K562 (cell line): Measurements from ENCODE around the gene CHCHD1. TPM values are rescaled to one million over a fixed set of nuclear protein-coding genes. Genes with fewer than 3 reads are reported as not detected.

Experiments
- ATAC-seq: fragments of 200-7000 bp; cut with Tn5 transposase; 3 replicates; pipeline ENCODE4 v1.9.1; 2020; ENCODE audit warnings: moderate library complexity
- BruUV-seq: library from RNA; stranded (reverse); fragments of 400-500 nt; replicated peaks from 2 replicates; lab custom pipeline; 2021; lab: Mats Ljungman, UMichigan
- CTCF ChIA-PET: fragments of 300-600 bp; formaldehyde crosslinking; extraction: SDS; loops from one replicate; lab custom pipeline; 2021; ENCODE audit warnings: low intra/inter-chr PET ratio; lab: Yijun Ruan, JAX
- POLR2A ChIA-PET: fragments of 300-600, 350-650 bp; sonication (Branson Sonifier 250); formaldehyde crosslinking; extraction: SDS; loops from one replicate; lab custom pipeline; 2021; ENCODE audit warnings: antibody characterized with exemption, inconsistent platforms; lab: Yijun Ruan, JAX
- DNase-seq, 4 experiments: peaks; one replicate each; pipeline versions ENCODE4 v3.0.0 to v3.0.0-alpha.2; 2011 to 2018; ENCODE audit warnings: low spot score in 3 of 4, mixed read lengths in 3 of 4; ENCODE audit errors: extremely low read depth in 1 of 4
- FAIRE-seq: peaks from 2 replicates; lab custom pipeline; 2011; peaks lifted over from hg19 to GRCh38; lab: Jason Lieb, UNC
- H2AFZ ChIP-seq: 2 replicates; pipeline ENCODE4 v1.6.0; 2011; ENCODE audit warnings: low read depth, low read length, control low read depth, inconsistent platforms
- H3K27ac ChIP-seq: fragments of 200-600 bp; 3 replicates; pipeline ENCODE4 v1.8.0; 2011; ENCODE audit warnings: low read depth, mild to moderate bottlenecking, control low read depth, inconsistent platforms, low read length, moderate library complexity, mixed read lengths; ENCODE audit errors: extremely low read depth
- H3K27me3 ChIP-seq, 2 experiments: fragments of 300-600 bp in 1 of 2; 2 replicates in 1 of 2; 3 replicates in 1 of 2; pipeline versions ENCODE4 v1.6.0 to v1.8.0; 2011; ENCODE audit warnings: inconsistent platforms in 2 of 2, low read length in 2 of 2, mild to moderate bottlenecking in 1 of 2, mixed read lengths in 1 of 2, moderate library complexity in 1 of 2; ENCODE audit not compliant: control insufficient read depth in 2 of 2, insufficient read depth in 2 of 2
- H3K36me3 ChIP-seq: fragments of 300-600 bp; 3 replicates; pipeline ENCODE4 v1.8.0; 2011; ENCODE audit warnings: mild to moderate bottlenecking, low read length, inconsistent platforms; ENCODE audit not compliant: control insufficient read depth, insufficient read depth
- H3K4me1 ChIP-seq, 2 experiments: fragments of 200-600 bp in 1 of 2; replicated peaks in 1 of 2; 2 replicates in 1 of 2; 3 replicates in 1 of 2; pipeline versions ENCODE4 v1.5.1 to v1.8.0; 2011; ENCODE audit warnings: inconsistent platforms in 2 of 2, low read length in 2 of 2, mild to moderate bottlenecking in 1 of 2, mixed read lengths in 1 of 2, moderate library complexity in 1 of 2; ENCODE audit not compliant: control insufficient read depth in 2 of 2, insufficient read depth in 2 of 2
- H3K4me2 ChIP-seq: 2 replicates; pipeline ENCODE4 v1.6.1; 2011; ENCODE audit warnings: low read length, control low read depth, inconsistent platforms, mixed read lengths; ENCODE audit not compliant: insufficient read depth
- H3K4me3 ChIP-seq: fragments of 200-600 bp; sonication (generic), shearing (Covaris generic); 2 replicates; pipeline ENCODE4 v1.5.1; 2016; ENCODE audit warnings: control low read depth, inconsistent platforms
- H3K79me2 ChIP-seq: fragments of 200-600 bp; 3 replicates; pipeline ENCODE4 v1.8.0; 2011; ENCODE audit warnings: low read length, inconsistent platforms; ENCODE audit not compliant: control insufficient read depth, insufficient read depth
- H3K9ac ChIP-seq, 2 experiments: 2 replicates each; pipeline versions ENCODE4 v1.6.0 to v1.6.1; 2011; ENCODE audit warnings: low read depth in 2 of 2, low read length in 2 of 2, control low read depth in 1 of 2, inconsistent platforms in 1 of 2, mild to moderate bottlenecking in 1 of 2, mixed read lengths in 1 of 2; ENCODE audit not compliant: insufficient read depth in 1 of 2
- H3K9me1 ChIP-seq: one replicate; pipeline ENCODE4 v1.6.0; 2011; ENCODE audit warnings: inconsistent platforms, mild to moderate bottlenecking, low read length, moderate library complexity; ENCODE audit not compliant: control insufficient read depth, insufficient read depth
- H3K9me3 ChIP-seq: replicated peaks from 2 replicates; pipeline ENCODE4 v1.5.1; 2011; ENCODE audit warnings: low read depth, low read length, inconsistent platforms; ENCODE audit not compliant: control insufficient read depth, insufficient read depth
- H4K20me1 ChIP-seq: replicated peaks from 2 replicates; pipeline ENCODE4 v1.6.1; 2011; ENCODE audit warnings: low read length, inconsistent platforms, mixed read lengths; ENCODE audit not compliant: control insufficient read depth, insufficient read depth
- CHCHD3 ChIP-seq: fragments of 250-450 bp; sonication (Bioruptor Pico); IDR thresholded peaks from 2 replicates; pipeline ENCODE4 v2.1.2; 2022; ENCODE audit warnings: mild to moderate bottlenecking
- POLR2G ChIP-seq: fragments of 200-400 bp; formaldehyde crosslinking; IDR thresholded peaks from 2 replicates; pipeline ENCODE4 v1.6.1; 2017; ENCODE audit warnings: low read depth, mild to moderate bottlenecking, antibody characterized with exemption, low read length, moderate library complexity
- ZNF3 ChIP-seq: fragments of 250-450 bp; sonication (Bioruptor Pico); IDR thresholded peaks from 2 replicates; pipeline ENCODE4 v1.5.0; 2021; ENCODE audit warnings: mild to moderate bottlenecking, moderate library complexity
- WGBS: fragments of 100-300 bp; shearing (Covaris generic); methylation state at CpG from one replicate; pipeline ENCODE4 v1.1.6; 2016; ENCODE audit warnings: low coverage, mixed read lengths; ENCODE audit not compliant: insufficient coverage; ENCODE audit errors: missing lambda C conversion rate; 5-methylcytosine and 5-hydroxymethylcytosine counted together
- in situ Hi-C: fragments of 300-500 bp; cut with MboI; formaldehyde crosslinking; loops from 4 replicates; pipeline ENCODE4 v1.15.0; 2018; ENCODE audit warnings: inconsistent platforms, mixed read lengths
- intact Hi-C: fragments of 100-400 bp; cut with micrococcal nuclease; formaldehyde crosslinking; loops from 2 replicates; pipeline ENCODE4 v1.14.2; 2022
- polyA plus RNA-seq, 8 experiments: library from polyadenylated mRNA; depleted of rRNA in 4 of 8; stranded (reverse) in 5 of 8; unstranded in 3 of 8; fragments of >200 nt; fragmentation: Nextera tagmentation in 2 of 8; fragmentation: Illumina TruSeq in 1 of 8; extraction: Ambion mirVana in 2 of 8; extraction: Trizol in 1 of 8; gene quantifications; 2 replicates each; pipeline versions ENCODE4 v1.2.1 to v1.2.3, GENCODE V29; 2011 to 2014; ENCODE audit warnings: inconsistent platforms in 1 of 8, missing spikeins in 1 of 8
- total RNA-seq, 7 experiments: library from RNA; depleted of rRNA in 6 of 7; stranded (reverse); fragments of >200 nt in 6 of 7; fragmentation: Illumina TruSeq in 2 of 7; extraction: Trizol in 2 of 7; gene quantifications; 2 replicates each; pipeline versions ENCODE4 v1.2.1 to v1.2.3, GENCODE V29; 2011 to 2021; ENCODE audit warnings: low replicate concordance in 1 of 7
- TF ChIP-seq, protein P1 (sequence below): fragments of 200-800 bp; sonication (Bioruptor generic); IDR thresholded peaks from 2 replicates; pipeline ENCODE4 v1.6.1; 2017; ENCODE audit warnings: missing genetic modification characterization, missing compliant biosample characterization

CHCHD1 gene
- total and polyA plus RNA-seq, 9 of the 15 experiments (the other 6 are each of a cell fraction or from before 2014, with no cell fraction given), result 52.9 to 126 (median 83.4) TPM

DNA sequence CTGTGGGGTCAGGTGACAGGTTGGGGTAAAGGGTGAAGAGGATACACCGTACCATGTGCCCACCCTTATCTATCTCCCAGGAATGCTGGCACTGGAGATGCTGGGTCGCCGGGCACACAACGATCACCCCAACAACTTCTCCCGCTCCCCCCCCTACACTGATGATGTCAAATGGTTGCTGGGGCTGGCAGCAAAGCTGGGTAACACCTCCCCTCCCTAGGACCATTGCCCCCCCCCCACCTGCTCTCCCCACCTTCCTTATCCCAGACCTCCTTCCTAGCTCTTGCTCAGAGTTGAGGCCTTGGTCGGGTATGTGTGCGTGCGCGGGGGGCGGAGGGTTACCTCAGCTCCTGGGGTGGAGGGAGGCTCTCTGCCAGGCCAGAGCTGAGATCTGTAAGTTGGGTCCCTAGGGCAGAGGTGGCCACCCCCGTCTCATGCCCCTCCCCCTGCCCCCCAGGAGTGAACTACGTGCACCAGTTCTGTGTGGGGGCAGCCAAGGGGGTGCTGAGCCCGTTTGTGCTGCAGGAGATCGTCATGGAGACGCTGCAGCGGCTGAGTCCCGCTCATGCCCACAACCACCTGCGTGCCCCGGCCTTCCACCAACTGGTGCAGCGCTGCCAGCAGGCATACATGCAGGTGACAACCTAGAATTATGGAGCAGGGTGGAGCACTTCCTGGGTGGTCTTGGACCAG lies 18.9 kb downstream of the CHCHD1 start:
- Histone ChIP-seq H3K27me3 (no peaks in the 10 kb centered on the region), H3K36me3 (peaks cover 88% of the 10 kb centered on the region), H3K9ac (no peak overlapping the region), H4K20me1 (no peaks in the 10 kb centered on the region; the same call in none of the 2 replicates), H3K4me2 (no peak overlapping the region), H3K9me1 (peaks cover 8% of the 10 kb centered on the region), H3K79me2 (no peaks in the 10 kb centered on the region), H2AFZ (no peak overlapping the region), H3K9me3 (no peaks in the 10 kb centered on the region), H3K4me1 (peaks cover 0 to 10% of the 10 kb centered on the region in 2 experiments; a peak in 2 of 5 replicates), H3K4me3 (no peak overlapping the region), H3K27ac (no peak overlapping the region)
- ChIA-PET CTCF (no interaction called here), POLR2A (interaction anchor here (0.5 to 9.0 kb wide), 6 partner anchors 9 to 554 kb away, joined by 3 to 61 read pairs (median 6); partner anchors contain the start of genes DNAJC9 and ZSWIM8)
- TF ChIP-seq, protein P1, sequence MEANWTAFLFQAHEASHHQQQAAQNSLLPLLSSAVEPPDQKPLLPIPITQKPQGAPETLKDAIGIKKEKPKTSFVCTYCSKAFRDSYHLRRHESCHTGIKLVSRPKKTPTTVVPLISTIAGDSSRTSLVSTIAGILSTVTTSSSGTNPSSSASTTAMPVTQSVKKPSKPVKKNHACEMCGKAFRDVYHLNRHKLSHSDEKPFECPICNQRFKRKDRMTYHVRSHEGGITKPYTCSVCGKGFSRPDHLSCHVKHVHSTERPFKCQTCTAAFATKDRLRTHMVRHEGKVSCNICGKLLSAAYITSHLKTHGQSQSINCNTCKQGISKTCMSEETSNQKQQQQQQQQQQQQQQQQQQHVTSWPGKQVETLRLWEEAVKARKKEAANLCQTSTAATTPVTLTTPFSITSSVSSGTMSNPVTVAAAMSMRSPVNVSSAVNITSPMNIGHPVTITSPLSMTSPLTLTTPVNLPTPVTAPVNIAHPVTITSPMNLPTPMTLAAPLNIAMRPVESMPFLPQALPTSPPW, result peak; percentile 9; the same call in 1 of the 2 replicates
- TF ChIP-seq POLR2G, result peak; percentile 68
- 0 out of 2 replicates have a peak, but pooled peaks have one; percentile 59 for TF ChIP-seq ZNF3 (CRISPR knock-in tag)
- no peak for TF ChIP-seq CHCHD3 (CRISPR knock-in tag)
- in situ Hi-C loops, result no loop called here
- 88% methylated on average over 18 of the region's 20 CpGs for WGBS
- FAIRE-seq (no peak), DNase-seq (no peak), ATAC-seq (peak; percentile 3; the same call in 2 of the 3 replicates)
- no TSS peak for BruUV-seq
- intact Hi-C loops, result no loop called here
